HFFc6 (cell line): ENCODE data around the gene PSORS1C1. TPM values are rescaled to one million over a fixed set of nuclear protein-coding genes. Genes with fewer than 3 reads are reported as not detected.

Experiments
- DNase-seq: peaks from one replicate; pipeline ENCODE4 v3.0.0-alpha.2; 2018
- H3K27ac Mint-ChIP-seq: 2 replicates; pipeline ENCODE4 v1.8.0; 2020; ENCODE audit warnings: mild to moderate bottlenecking, mixed read lengths
- H3K27me3 Mint-ChIP-seq: 2 replicates; pipeline ENCODE4 v1.8.0; 2021; ENCODE audit warnings: mild to moderate bottlenecking, moderate library complexity, mixed read lengths; ENCODE audit not compliant: insufficient read depth
- H3K36me3 Mint-ChIP-seq: 2 replicates; pipeline ENCODE4 v1.8.0; 2021; ENCODE audit warnings: low read depth, mixed read lengths
- H3K4me1 Mint-ChIP-seq: 2 replicates; pipeline ENCODE4 v1.8.0; 2020; ENCODE audit warnings: low read depth, mixed read lengths
- H3K4me3 Mint-ChIP-seq: 2 replicates; pipeline ENCODE4 v1.8.0; 2020; ENCODE audit warnings: mild to moderate bottlenecking, moderate library complexity, mixed read lengths
- H3K9me3 Mint-ChIP-seq: 2 replicates; pipeline ENCODE4 v1.8.0; 2020; ENCODE audit warnings: mild to moderate bottlenecking, mixed read lengths
- CTCF ChIP-seq: fragments of 200-600 bp; sonication (generic); IDR thresholded peaks from 2 replicates; pipeline ENCODE4 v1.5.0; 2021; ENCODE audit warnings: antibody characterized with exemption, mild to moderate bottlenecking
- total RNA-seq, 6 experiments: library from RNA; stranded (reverse); fragmentation: NEBNext Ultra II Directional; extraction: Animal tissue kit (Norgen Biotek cat#: 25700); gene quantifications; 2 replicates in 1 of 6; 3 replicates in 5 of 6; pipeline ENCODE4 v1.2.3, GENCODE V29; 2021

Gene PSORS1C1
- total RNA-seq, 6 experiments from 2014 or later, result 2.1 to 4.4 (median 3.5) TPM

GRCh38 chr6:31156641-31157040 lies 42.0 kb downstream of the PSORS1C1 start:
- H3K27me3 Mint-ChIP-seq, result peaks cover 4% of the 10 kb centered on the region
- H3K9me3 Mint-ChIP-seq, result no peaks in the 10 kb centered on the region
- no peak overlapping the region for H3K27ac Mint-ChIP-seq
- H3K36me3 Mint-ChIP-seq, result peaks cover 14% of the 10 kb centered on the region
- no peak for DNase-seq
- peak overlapping the region; percentile 98; the same call in 1 of the 2 replicates for H3K4me3 Mint-ChIP-seq
- TF ChIP-seq CTCF, result no peak
- H3K4me1 Mint-ChIP-seq, result peaks cover 27% of the 10 kb centered on the region

- H3K4me1 Mint-ChIP-seq, result peaks cover 32% of the 10 kb centered on the region
- TF ChIP-seq CTCF, result no peak
- peaks cover 4% of the 10 kb centered on the region for H3K27me3 Mint-ChIP-seq
- no peak for DNase-seq
- H3K27ac Mint-ChIP-seq, result peak within 1 kb of the TSS; percentile 83
- no peaks in the 10 kb centered on the region for H3K9me3 Mint-ChIP-seq
- H3K4me3 Mint-ChIP-seq, result peak within 1 kb of the TSS; percentile 98
- H3K36me3 Mint-ChIP-seq, result peaks cover 14% of the 10 kb centered on the region
Measured at GRCh38 chr6:31157513-31158139, 43.0 kb downstream of the PSORS1C1 start, which contains the start of gene CCHCR1. CCHCR1 (minus strand) TSS chr6:31157802; CDS start chr6:31157600, 202 bp downstream.

- DNase-seq, result peak; percentile 99
- Mint-ChIP-seq H3K27me3 (peaks cover 1% of the 10 kb centered on the region; the same call in 1 of the 2 replicates), H3K36me3 (peaks cover 14% of the 10 kb centered on the region), H3K27ac (peak within 1 kb of the TSS; percentile 83), H3K4me3 (peak within 1 kb of the TSS; percentile 98), H3K9me3 (no peaks in the 10 kb centered on the region), H3K4me1 (peaks cover 37% of the 10 kb centered on the region)
- no peak for TF ChIP-seq CTCF
Measured at GRCh38 chr6:31158140-31158862, 43.7 kb downstream of the PSORS1C1 start, which contains the start of gene TCF19. TCF19 (plus strand) TSS chr6:31158589; CDS start chr6:31159470, 881 bp downstream.

GRCh38 chr6:31158863-31159855 lies 44.6 kb downstream of the PSORS1C1 start:
- Mint-ChIP-seq H3K27ac (peak overlapping the region; percentile 83), H3K9me3 (no peaks in the 10 kb centered on the region), H3K36me3 (peaks cover 15% of the 10 kb centered on the region), H3K4me3 (peak overlapping the region; percentile 98), H3K27me3 (peaks cover 1% of the 10 kb centered on the region; the same call in 1 of the 2 replicates), H3K4me1 (peaks cover 46% of the 10 kb centered on the region)
- DNase-seq, result no peak
- TF ChIP-seq CTCF, result peak; percentile 46
